ENCODE data around the gene EML2. TPM values are rescaled to one million over a fixed set of nuclear protein-coding genes. Genes with fewer than 3 reads are reported as not detected.

The EML2 gene
- total and polyA plus RNA-seq, 10 of the 15 experiments (the other 5 are each of a cell fraction or from before 2014, with no cell fraction given) = 1.6 to 64.0 (median 27.5) TPM

- TF ChIP-seq CTCF (IDR thresholded peaks at IDR 0.05 in 2 of 3, conservative IDR thresholded peaks at IDR 0.05 in 1 of 3; ENCODE audit: control insufficient read depth in 2 of 3, extremely low read depth in 1 of 3, insufficient read depth in 1 of 3, low read depth in 3 of 3, low read length in 3 of 3) = peak; percentile 99 to 100 (median 99)
- TF ChIP-seq SPI1 (IDR thresholded peaks at IDR 0.05; ENCODE audit: borderline replicate concordance, insufficient read depth, low read depth, low read length) = peak; percentile 29; the same call in 1 of the 2 replicates
- TF ChIP-seq CREM (IDR thresholded peaks at IDR 0.05; ENCODE audit: low read depth) = peak; percentile 65
- TF ChIP-seq SKIL (IDR thresholded peaks at IDR 0.05; ENCODE audit: low read depth, poor library complexity, severe bottlenecking) = no peak
- 0 out of 2 replicates have a peak, but pooled peaks have one; percentile 17 for TF ChIP-seq ZNF207 (IDR thresholded peaks at IDR 0.05; ENCODE audit: borderline replicate concordance)
- no peak for TF ChIP-seq NRF1 (conservative IDR thresholded peaks at IDR 0.05; ENCODE audit: low read depth, low read length)
- TF ChIP-seq RUNX3 (IDR thresholded peaks at IDR 0.05; ENCODE audit: low read length) = peak; percentile 59
- peak; percentile 81; the same call in 1 of the 2 replicates for TF ChIP-seq TCF3 (IDR thresholded peaks at IDR 0.05; ENCODE audit: borderline replicate concordance, insufficient read depth, low read depth, low read length)
- no peak for TF ChIP-seq FOXM1 (IDR thresholded peaks at IDR 0.05; ENCODE audit: low read depth, low read length)
- 0 out of 2 replicates have a peak, but pooled peaks have one; percentile 35 for TF ChIP-seq CHD2 (IDR thresholded peaks at IDR 0.05; ENCODE audit: borderline replicate concordance, low read depth, low read length)
- TF ChIP-seq BHLHE40 (IDR thresholded peaks at IDR 0.05; ENCODE audit: borderline replicate concordance in 1 of 2, low read depth in 2 of 2, low read length in 1 of 2) = peak; percentile 22 to 49; a peak in 1 of 4 replicates
- TF ChIP-seq CREB1 (IDR thresholded peaks at IDR 0.05; ENCODE audit: low read depth) = peak; percentile 69; the same call in 1 of the 2 replicates
- TF ChIP-seq PAX5 (IDR thresholded peaks at IDR 0.05; ENCODE audit: borderline replicate concordance, low read depth, low read length) = 0 out of 2 replicates have a peak, but pooled peaks have one; percentile 32
- 0 out of 2 replicates have a peak, but pooled peaks have one; percentile 29 for TF ChIP-seq MXI1 (IDR thresholded peaks at IDR 0.05; ENCODE audit: low read depth, low read length)
- TF ChIP-seq POLR2A (IDR thresholded peaks at IDR 0.05; ENCODE audit: low read depth, low read length) = 0 out of 2 replicates have a peak, but pooled peaks have one; percentile 23
- TF ChIP-seq YY1 (IDR thresholded peaks at IDR 0.05; ENCODE audit: low read depth, low read length) = peak; percentile 72; the same call in 1 of the 2 replicates
- TF ChIP-seq SRF (IDR thresholded peaks at IDR 0.05; ENCODE audit: low read depth in 2 of 2, low read length in 2 of 2) = no peak
- no peak for TF ChIP-seq RCOR1 (conservative IDR thresholded peaks at IDR 0.05; ENCODE audit: low read depth, low read length)
- no peak for TF ChIP-seq CEBPZ (IDR thresholded peaks at IDR 0.05; ENCODE audit: low read depth, low read length)
- TF ChIP-seq CBFB (IDR thresholded peaks at IDR 0.05; ENCODE audit: low read depth) = 0 out of 2 replicates have a peak, but pooled peaks have one; percentile 16
- no peak for TF ChIP-seq ZZZ3 (IDR thresholded peaks at IDR 0.05; ENCODE audit: control insufficient read depth, insufficient read length, low read depth)
- 0 out of 2 replicates have a peak, but pooled peaks have one; percentile 19 for TF ChIP-seq STAT1 (conservative IDR thresholded peaks at IDR 0.05)
Observed at GRCh38 chr19:45643024-45643926, 4.1 kb upstream of the EML2 start (continued).

Measured in GM12878 (cell line).